Measurements from ENCODE around the gene LYPD8. TPM values are rescaled to one million over a fixed set of nuclear protein-coding genes. Genes with fewer than 3 reads are reported as not detected.

Gene LYPD8
- total and polyA plus RNA-seq, 2 of the 8 experiments (the other 6 are each of a cell fraction or from before 2014, with no cell fraction given) = not detected

DNA sequence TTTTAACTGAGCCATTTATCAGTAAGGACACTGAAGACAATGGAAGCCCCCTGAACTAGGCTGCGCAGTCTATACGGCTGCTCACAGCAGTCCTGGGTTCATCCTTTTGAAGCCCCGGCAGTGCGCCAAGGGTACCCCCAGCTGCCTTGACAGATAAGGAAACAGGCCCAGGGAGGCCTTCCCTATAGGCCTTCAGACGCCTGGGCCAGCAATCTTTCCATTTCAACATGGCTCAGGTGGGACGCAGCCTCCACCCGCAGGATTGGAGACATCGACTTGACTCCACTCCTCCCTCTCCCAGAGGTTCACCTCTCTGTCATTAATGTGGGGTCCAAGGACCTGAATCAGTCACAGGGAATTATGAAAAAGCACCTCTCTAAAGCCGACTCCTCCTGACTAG is 2.8 kb upstream of the LYPD8 start:
- FAIRE-seq = no peak
- H4K91ac ChIP-seq (replicated peaks; ENCODE audit: insufficient read length, low read length) = no peak overlapping the region
- no peak overlapping the region for H2BK20ac ChIP-seq (ENCODE audit: low read length)
- H2BK15ac ChIP-seq (ENCODE audit: low read length) = no peak overlapping the region
- H3K4me2 ChIP-seq (ENCODE audit: insufficient read depth in 1 of 2, low read depth in 2 of 2, low read length in 2 of 2) = no peak overlapping the region
- no peak overlapping the region for H3K14ac ChIP-seq (ENCODE audit: insufficient read length)
- H3K27ac ChIP-seq (ENCODE audit: low read depth, low read length) = no peak overlapping the region
- no peaks in the 10 kb centered on the region; a peak in 1 of 8 replicates for H3K36me3 ChIP-seq (ENCODE audit: control insufficient read depth in 2 of 4, insufficient read depth in 4 of 4, low read length in 3 of 4)
- no peaks in the 10 kb centered on the region for H3K79me2 ChIP-seq (ENCODE audit: control insufficient read depth in 1 of 2, insufficient read depth in 2 of 2, low read length in 2 of 2)
- no peaks in the 10 kb centered on the region; a peak in 1 of 7 replicates for H3K27me3 ChIP-seq (replicated peaks in 1 of 4; ENCODE audit: control insufficient read depth in 3 of 4, extremely low read depth in 1 of 4, insufficient read depth in 3 of 4, low read length in 3 of 4)
- no peak overlapping the region for H4K5ac ChIP-seq (ENCODE audit: insufficient read length, low read depth, low read length)
- H3K9ac ChIP-seq (replicated peaks in 1 of 4; ENCODE audit: extremely low read depth in 1 of 4, low read depth in 3 of 4, low read length in 3 of 4) = no peak overlapping the region
- no peak overlapping the region for H3K23ac ChIP-seq (ENCODE audit: insufficient read length)
- H2BK120ac ChIP-seq (replicated peaks; ENCODE audit: low read depth, low read length) = no peak overlapping the region
- ChIA-PET CTCF (ENCODE audit: partially characterized antibody) (no interaction called here), POLR2A (ENCODE audit: partially characterized antibody) (no interaction called here)
- no peak overlapping the region for H4K8ac ChIP-seq (ENCODE audit: extremely low read depth, insufficient read depth, low read length)
- no peak overlapping the region for H3K56ac ChIP-seq (replicated peaks; ENCODE audit: insufficient read length, low read depth, low read length)
- H2BK5ac ChIP-seq (ENCODE audit: low read depth, low read length) = no peak overlapping the region
- WGBS, 2 experiments (ENCODE audit: extremely low coverage in 1 of 2, insufficient coverage in 1 of 2, insufficient read length in 1 of 2, insufficient replicate concordance in 2 of 2, low coverage in 1 of 2, low lambda C conversion rate in 2 of 2, missing lambda C conversion rate in 1 of 2) = 89% methylated on average over 9 of the region's 9 CpGs; no CpG with 5 or more reads in 1 of the 2 experiments
- H2AK5ac ChIP-seq (ENCODE audit: low read depth, low read length) = no peak overlapping the region
- no peaks in the 10 kb centered on the region for H3K4me1 ChIP-seq (replicated peaks in 1 of 4; ENCODE audit: control insufficient read depth in 3 of 4, insufficient read depth in 4 of 4, low read length in 3 of 4)
- H4K20me1 ChIP-seq (replicated peaks in 1 of 2; ENCODE audit: control insufficient read depth in 1 of 2, insufficient read depth in 2 of 2, low read length in 2 of 2) = peaks cover 0 to 10% of the 10 kb centered on the region in 2 experiments
- H3K4me3 ChIP-seq (ENCODE audit: extremely low read depth in 1 of 4, insufficient read depth in 2 of 4, low read depth in 3 of 4, low read length in 4 of 4) = no peak overlapping the region
- H3K18ac ChIP-seq (ENCODE audit: extremely low read depth, low read length) = no peak overlapping the region
- peaks cover 54 to 74% of the 10 kb centered on the region in 2 experiments for H3K9me3 ChIP-seq (ENCODE audit: insufficient read depth in 2 of 2, low read depth in 1 of 2, low read length in 1 of 2)
- H3K4ac ChIP-seq (replicated peaks; ENCODE audit: insufficient read length, low read depth, low read length) = no peak overlapping the region
- H2BK12ac ChIP-seq (ENCODE audit: low read depth, low read length) = no peak overlapping the region
- H2AFZ ChIP-seq (ENCODE audit: low read length) = no peak overlapping the region
- DNase-seq (ENCODE audit: low read depth in 1 of 2, low spot score in 2 of 2) = no peak
- peaks cover 11% of the 10 kb centered on the region; the same call in 1 of the 2 replicates for H3K23me2 ChIP-seq (ENCODE audit: low read depth, low read length)
- H3K79me1 ChIP-seq (ENCODE audit: low read depth, low read length) = no peaks in the 10 kb centered on the region
- TF ChIP-seq ASH2L (IDR thresholded peaks at IDR 0.05; ENCODE audit: low read length) (no peak), SUZ12 (IDR thresholded peaks at IDR 0.05; ENCODE audit: low read length) (no peak), GABPA (IDR thresholded peaks at IDR 0.05; ENCODE audit: borderline replicate concordance, insufficient read depth, low read length) (no peak)

Data from H1 (cell line).